GM21737 (cell line): ENCODE data around the gene RARS2.

Experiments
- ATAC-seq: cut with Tn5 transposase; IDR thresholded peaks from one replicate; pipeline ENCODE4 v1.9.1; 2021; ENCODE audit warnings: mild to moderate bottlenecking, moderate library complexity; ENCODE audit not compliant: unreplicated experiment

Gene RARS2

DNA sequence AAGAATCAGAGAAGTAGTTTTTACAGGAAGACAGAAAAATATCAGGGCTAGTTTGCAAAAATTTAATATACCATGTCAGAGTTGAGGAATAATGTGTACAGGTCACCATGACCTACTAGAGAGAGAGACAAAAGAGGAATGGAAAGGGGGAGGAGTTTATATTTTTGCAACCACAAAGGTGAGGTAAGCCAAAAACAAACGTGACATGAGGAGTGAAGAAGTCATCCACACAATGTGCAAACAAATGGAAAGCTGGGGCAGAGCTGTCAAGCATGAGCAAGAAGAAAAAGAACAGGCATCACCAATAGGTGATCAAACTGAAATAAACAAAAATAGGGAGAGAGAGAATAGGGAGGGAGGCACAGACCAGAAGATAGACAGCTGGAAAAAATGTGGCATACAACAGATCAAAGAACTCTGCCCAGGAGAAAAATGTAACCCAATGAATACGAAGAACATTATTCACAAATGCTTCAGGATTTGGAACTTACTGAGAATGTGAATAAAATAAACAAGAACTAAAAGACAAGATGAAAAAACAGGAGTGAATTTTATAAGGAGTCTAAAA is 15.5 kb downstream of the RARS2 start:
- no peak for ATAC-seq

DNA sequence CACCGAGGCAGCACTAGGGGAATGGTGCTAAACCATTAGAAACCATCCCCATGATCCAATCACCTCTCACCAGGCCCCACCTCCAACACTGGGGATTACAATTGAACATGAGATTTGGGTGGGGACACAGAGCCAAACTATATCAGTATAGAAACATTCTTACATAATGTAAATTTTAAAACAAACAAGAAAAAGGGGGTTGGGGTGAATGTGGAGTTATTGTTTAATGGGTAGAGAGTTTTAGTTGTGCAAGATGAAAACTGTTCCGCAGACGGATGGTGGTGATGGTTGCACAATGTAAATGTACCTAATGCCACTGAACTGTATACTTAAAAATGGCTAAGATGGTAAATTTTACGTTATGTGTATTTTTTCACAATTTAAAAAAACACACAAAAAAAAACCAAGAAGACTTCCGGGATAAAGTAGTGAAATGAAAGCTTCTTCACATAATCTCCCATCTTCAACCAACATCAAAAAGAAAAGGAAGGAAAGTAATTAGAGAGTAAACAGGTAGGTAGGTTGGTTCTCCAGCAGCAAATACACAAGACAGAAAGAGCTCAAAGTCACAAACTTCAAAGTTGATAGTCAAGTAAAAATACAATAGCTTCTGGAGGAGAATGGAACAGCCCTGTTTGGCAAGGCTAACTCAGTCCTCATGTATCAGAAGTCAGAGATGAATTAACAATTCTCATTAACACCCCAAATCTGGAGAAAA is 16.3 kb downstream of the RARS2 start:
- no peak for ATAC-seq

DNA sequence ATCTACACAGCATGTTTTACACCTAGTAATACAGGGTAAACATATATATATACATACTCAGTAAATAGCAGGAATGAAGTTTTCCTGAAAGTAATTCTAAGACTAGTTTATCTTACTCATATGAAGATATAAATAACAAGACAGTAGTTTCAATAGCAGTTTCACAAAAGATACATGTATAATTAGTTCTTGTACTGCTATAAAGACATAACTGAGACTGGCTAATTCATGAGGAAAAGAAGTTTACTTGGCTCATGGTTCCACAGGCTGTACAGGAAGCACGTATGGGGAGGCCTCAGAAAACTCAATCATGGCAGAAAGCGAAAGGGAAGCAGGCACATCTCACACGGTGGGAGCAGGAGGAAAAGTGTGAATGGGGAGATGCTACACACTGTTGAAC is 16.9 kb downstream of the RARS2 start:
- no peak for ATAC-seq

DNA sequence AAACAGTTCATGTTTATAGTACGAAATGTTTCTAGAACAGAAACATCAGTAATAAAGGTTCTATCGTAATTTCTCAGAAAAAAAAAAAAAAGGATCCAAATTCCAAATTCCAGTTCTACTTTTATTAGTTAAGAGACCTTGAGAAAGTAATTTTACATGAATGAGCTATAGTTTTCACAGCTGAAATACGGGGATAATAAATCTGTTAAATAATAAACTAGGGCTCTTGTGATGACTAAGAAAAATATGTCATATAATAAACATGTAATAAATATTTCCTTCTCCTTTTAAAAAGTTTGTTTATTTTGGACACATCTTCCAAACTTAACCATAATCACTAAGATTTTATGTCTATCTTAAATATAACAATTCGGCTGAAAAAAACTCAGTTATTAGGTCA is 17.8 kb downstream of the RARS2 start:
- ATAC-seq = no peak

DNA sequence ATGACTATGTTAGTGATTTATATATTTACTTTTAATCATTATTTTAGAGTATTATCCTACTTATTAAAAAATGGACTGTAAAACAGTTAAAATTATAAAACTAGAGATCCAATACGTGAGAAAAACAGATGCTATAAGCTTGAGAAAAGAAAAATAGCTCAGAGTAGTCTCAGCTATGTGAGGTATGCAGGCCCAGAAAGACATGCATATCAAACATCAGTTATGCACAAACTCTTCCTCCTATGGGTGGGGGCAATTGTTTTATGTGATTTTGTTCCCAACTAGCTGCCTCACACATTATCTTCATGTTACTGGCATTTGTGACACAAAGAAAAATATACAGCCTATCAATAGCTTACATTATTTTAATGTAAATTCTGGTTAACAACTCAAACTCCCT is 28.8 kb downstream of the RARS2 start:
- ATAC-seq = no peak

DNA sequence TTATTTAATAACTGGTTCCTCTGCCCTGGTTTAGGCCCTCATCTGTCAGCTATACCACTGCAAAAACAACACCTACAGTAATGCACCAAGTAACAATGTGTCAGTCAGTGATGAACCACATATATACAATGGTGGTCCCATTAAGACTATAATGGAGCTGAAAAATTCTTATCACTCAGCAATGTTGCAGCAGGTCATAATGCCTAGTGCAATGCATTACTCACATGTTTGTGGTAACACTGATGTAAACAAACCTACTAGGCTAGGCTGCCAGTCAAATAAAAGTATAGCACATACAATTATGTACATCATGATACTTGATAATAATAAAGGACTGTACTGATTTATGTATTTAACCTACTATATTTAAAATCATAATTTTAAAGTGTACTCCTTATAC is 31.3 kb downstream of the RARS2 start:
- no peak for ATAC-seq

DNA sequence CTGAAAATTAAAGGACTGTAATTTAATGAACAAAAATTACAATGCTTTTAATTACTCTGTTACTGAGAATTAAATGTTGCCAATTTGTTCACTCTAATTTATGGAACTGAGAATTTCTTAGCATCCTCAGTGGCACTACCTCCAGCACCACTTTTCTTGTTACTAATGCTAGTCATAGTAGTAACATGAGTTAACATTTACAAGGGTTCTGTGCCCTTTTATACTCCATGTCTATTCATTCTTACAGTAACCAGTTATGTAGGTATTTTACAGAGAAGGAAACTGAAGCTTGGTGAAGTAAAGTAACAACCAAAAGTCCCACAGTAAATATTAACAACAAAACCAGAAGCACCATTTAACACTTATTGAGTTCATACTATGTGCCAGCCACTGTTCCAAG is 34.3 kb downstream of the RARS2 start:
- no peak for ATAC-seq

DNA sequence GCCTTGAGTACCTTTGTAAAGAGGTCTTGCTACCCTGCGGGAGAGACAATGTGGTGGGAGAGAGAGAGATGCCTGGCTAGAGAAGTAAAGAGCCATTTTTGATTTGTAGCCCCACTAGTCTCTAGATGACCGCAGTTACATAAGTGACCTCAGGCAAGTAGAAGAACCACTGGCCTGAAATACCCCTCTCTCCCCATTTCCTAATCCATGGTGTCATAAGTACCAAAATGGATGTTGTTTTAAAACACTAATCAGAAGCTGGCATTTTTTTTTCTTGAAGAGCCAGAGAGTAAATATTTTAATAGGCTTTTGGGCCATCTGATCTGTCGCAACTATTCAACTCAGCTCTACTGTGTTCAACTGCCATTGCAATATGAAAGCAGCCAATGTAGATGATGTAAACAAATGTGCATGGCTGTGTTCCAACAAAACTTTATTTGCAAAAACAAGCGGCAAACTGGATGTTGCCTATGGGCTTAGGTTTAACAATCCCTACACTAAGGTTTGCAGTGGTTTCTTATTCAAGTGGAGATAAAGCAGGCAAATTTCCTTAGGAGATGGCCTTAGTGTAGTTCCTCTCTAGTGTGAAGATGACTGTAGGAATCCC is 36.5 kb downstream of the RARS2 start:
- no peak for ATAC-seq

DNA sequence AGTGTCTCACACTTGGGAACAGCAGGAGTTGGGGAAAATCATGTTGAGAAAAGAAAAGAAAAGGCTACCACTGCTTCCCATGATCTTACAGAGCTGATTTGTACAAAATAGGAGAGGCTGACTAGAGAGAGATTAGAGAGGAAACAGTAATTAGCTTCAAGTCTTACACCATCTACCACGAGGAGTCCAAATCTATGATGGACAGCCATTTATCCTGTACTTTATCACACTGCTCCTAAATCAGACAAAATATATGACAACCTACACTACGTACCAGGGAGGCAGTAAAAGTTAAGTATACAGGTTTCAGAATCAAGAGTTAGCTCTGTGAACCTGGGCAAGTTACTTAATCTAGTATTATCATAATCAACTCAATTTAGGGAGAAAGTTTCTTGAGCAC is 38.0 kb downstream of the RARS2 start:
- ATAC-seq = no peak

DNA sequence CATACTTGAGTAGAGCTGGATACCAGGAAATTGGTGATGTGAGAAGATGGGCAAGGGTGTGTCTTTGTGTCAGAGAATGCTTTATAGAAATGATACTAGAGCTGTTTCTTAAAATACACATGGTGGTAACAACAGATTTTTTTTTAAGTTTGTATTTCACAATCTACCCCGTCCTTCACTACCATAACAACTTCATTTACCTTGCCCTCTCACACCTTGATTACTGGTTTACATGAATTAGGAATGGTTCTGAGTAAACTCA is 45.4 kb downstream of the RARS2 start:
- no peak for ATAC-seq

DNA sequence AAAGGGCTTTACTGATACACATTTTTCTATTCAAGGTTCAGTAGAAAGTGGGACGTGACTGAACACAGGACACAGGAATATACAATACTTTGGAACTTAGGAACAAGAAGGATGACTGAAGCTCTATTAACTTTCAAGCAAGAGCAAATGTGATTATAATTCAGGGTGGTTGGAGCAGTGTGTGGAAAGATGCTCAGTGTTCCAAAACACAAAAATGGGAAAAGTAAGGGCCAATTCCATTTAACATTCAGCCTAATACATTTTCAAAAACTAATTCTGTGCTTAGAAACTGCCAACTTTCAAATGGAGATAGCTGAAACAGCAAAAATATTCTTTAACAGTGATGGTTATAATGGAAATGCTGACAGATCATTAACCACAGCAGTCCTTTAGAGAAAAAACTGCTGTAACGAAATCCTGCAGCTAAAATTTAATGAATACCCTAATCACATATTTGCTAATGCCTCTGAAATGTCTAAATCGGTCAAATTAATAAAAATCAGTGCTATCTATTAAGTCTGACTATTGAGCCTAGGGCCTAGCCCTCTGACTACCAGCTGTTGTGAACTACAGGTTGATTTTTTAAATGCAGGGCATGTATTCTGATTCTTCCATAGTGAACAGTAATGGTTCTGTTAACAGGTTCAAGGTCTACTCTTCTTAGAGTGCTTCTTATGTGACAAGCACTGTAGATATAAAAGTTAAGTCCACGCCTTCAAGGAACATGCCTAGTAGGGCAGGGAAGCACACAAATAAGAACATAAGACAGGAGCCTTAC is 45.9 kb downstream of the RARS2 start:
- no peak for ATAC-seq

DNA sequence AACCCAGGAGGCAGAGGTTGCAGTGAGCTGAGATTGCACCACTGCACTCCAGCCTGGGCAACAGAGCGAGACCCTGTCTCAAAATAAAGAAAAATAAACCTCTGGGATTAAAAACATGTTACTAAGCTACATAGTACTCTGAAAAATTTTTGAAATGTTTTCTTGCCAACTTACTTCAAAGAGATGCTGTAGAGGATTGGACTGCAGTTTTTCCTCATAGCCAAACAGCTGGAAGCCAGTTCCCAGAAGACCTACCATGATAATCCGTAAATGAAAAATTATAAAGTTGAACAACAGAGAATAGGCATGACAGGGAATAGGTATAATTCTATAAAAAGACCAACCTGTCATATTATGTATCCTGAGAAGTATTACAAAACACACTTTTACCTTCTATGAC is 48.0 kb downstream of the RARS2 start:
- no peak for ATAC-seq

DNA sequence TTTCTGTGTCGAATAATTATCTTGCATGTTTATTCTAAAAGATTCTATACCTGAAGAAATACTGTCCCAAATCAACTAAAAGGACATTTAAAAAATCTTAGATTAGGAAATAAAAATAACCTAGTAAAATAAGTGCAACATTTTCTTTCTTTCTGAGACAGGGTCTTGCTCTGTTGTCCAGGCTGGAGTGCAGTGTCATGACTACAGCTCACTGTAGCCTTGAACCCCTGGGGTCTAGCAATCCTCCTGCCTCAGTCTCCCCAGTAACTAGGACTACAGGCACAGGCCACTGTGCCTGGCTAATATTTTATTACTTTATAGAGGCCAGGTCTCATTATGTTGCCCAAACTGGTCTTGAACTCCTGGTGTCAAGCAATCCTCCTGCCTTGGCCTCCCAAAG is 48.7 kb downstream of the RARS2 start:
- no peak for ATAC-seq

DNA sequence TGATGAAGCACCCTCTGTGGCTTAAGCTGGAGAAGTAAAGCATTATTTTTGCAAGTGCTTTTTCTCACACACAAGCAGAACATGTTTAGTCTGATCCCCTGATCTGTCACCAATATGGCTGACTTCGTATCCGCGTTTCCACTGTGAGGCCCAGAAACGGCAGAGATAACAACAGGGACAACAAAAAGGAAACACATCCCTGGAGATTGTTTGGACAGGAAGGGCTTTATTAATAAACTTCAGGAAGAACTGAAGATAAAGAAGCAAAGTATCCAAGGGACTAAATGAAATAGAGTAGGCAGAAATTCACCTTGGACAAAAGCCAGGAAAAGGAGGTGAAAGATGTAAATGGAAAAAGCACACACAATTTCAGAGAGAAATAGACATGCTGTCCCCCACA is 49.2 kb downstream of the RARS2 start:
- ATAC-seq = no peak

DNA sequence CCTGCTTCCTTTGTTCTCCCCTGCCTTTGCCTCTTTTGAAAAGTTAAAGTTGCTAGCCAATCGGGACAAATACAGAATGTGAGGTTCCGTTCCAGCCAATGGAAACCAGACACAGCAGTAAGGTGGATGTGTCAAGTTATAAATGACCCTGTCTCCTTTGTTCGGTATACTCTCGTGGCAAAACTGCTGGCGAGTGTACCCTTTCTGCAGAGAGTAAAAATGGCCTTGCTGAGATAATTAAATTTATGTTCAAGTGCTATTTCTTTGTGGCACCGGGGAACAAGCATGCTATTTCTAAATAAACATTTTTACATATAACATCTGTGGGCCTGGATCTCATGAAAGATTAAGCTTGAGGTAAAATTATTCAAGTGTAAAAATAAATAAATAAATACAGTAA is 50.2 kb downstream of the RARS2 start:
- ATAC-seq = no peak

DNA sequence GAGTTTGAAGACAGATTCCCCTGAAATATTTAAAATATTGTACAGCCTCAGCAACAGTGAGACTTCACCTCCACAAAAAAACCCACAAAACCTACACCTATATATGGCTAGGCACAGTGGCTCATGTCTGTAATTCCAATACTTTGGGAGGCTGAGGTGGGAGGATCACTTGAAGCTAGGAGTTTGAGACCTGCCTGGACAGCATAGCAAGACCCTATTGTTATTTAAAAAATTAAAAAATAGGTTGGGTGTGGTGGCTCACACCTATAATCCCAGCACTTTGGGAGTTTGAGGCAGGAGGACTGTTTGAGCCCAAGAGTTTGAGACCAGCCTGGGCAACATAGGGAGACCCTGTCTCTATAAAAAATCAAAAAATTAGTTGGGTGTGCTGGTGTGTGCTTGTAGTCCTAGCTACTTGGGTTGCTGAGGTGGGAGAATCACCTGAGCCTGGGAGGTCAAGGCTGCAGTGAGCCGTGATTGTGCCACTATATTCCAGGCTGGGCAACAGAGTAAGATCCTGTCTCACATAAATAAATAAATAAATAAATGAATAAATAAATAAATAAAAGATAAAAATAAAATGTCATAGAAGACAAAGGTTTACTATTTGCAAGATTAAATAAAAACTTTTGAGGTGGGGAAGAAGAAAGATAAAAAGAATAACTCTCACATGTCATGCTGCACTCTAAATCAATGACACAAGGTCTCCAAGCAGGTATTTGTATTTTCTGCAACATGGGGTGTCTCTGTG is 51.1 kb downstream of the RARS2 start:
- ATAC-seq = no peak

DNA sequence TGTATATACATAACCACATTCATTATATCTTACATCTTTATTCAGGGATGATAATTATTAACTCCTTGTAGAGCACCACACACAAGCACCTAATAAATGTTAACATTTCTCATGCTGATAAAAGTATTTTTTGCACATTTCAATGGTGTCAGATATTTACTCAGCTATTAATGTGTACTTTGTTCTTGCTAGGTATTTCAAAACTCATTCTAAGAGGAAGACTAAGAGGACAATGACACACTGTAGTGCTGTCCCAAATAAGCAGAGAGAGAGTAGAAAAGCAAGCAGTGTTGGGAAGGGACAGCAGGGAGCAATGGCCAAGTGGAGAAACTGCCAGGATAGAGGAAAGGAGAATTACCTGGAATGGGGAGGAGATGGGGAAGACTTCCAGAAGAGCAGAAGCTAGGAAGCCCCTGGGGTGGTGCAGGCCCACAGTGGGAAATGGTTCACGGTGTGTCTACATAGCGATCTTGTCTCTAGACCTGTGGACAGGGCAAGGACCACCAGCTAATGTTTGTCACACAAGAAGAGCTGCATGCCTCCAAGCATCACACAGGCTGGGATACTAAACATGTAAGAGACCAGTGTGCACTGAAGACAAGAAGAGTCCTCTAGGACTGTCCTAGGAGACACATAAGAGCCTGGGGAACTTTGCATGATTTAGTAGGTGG is 55.3 kb downstream of the RARS2 start:
- ATAC-seq = no peak

DNA sequence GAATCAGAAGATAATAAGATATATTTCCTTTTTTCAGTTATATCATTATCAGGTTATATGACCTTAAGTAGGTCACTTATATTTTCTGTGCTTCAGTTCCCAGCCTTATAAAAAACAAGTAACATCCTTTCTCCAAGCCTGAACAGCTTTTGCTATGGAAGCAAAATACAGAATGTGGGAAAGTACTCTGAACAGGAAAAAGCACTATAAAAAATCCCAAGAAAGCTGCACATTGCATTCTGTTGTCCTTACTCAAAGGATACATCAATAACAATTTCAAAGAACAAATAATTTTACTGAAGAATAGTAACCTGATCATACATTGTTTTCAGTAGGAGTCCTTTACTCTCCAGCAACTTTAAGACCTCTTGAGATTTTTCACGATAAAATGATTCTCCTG is 60.6 kb downstream of the RARS2 start:
- ATAC-seq = no peak

DNA sequence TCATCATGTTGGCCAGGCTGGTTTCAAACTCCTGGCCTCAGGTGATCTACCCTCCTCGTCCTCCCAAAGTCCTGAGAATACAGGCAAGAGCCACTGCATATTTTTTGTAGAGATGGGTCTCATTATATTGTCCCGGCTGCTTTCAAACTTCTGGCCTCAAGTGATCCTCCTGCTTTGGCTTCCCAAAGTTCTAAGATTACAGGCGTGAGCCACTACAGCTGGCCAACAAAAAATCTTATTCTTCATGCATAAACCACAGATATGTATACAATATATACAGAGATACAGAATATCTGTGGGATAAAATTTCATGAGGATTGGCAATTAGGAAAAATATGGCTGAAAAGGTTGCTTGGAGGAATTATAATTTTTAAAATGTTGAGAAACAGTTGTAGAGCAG is 67.1 kb downstream of the RARS2 start:
- ATAC-seq = no peak

DNA sequence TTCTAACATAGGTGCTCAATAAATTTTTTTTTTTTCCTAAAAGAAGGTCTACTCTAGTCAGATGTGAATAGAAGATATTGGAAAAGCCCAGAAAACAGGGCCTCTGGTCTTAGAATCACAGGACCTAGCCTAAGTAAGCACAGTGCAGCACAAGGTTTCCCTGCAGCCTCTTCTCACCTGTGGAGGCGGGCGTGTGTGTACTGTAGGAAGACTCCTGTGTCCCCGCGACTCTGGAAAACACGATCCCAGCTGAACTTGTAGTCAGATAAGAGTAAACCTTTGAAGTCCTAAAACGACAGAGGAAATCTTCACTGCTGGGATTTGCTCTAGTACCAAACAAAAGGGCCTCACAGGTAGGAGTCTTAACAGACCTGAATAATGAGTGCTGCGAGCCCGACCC is 71.3 kb downstream of the RARS2 start:
- ATAC-seq = no peak

DNA sequence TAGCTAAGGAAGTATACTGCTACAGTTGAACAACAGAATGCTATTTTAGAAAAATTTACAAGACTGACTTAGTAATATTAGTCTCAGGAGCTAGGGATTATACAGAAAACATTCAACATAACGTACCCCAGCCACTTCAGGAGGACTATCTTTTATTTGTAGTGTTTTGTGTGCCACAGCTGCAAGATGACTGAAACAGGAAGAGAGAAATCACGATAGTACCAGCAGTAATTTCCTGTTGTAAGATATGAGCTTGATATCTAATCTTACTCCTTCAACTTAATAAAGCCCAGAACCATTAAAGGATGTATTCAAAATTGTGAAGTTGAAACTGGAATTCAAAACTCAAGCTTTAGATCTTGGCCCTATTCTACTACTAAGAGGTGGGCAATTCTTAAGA is 75.0 kb downstream of the RARS2 start:
- no peak for ATAC-seq
